HG03175 (cell line): Measurements from ENCODE around the gene XPR1.

Experiments
- ATAC-seq: cut with Tn5 transposase; IDR thresholded peaks from one replicate; pipeline ENCODE4 v1.9.1; 2021; ENCODE audit warnings: mild to moderate bottlenecking, moderate library complexity; ENCODE audit not compliant: unreplicated experiment

The XPR1 gene

GRCh38 chr1:180925471-180926051 is 293.7 kb downstream of the XPR1 start:
- no peak for ATAC-seq

- ATAC-seq: peak; percentile 50
Observed at GRCh38 chr1:180926164-180926981, 294.6 kb downstream of the XPR1 start.

- no peak for ATAC-seq
Observed at GRCh38 chr1:180927348-180927747, 295.5 kb downstream of the XPR1 start.

GRCh38 chr1:180927841-180928240 is 296.0 kb downstream of the XPR1 start:
- ATAC-seq: no peak

GRCh38 chr1:180928331-180929230 is 296.8 kb downstream of the XPR1 start:
- ATAC-seq: no peak

- ATAC-seq: no peak
Observed at GRCh38 chr1:180929389-180929788, 297.6 kb downstream of the XPR1 start.

- no peak for ATAC-seq
Observed at GRCh38 chr1:180930687-180931086, 298.9 kb downstream of the XPR1 start.

GRCh38 chr1:180931529-180931928 is 299.7 kb downstream of the XPR1 start:
- no peak for ATAC-seq

- ATAC-seq: no peak
Observed at GRCh38 chr1:180932378-180932777, 300.6 kb downstream of the XPR1 start.

GRCh38 chr1:180933141-180933540 is 301.3 kb downstream of the XPR1 start:
- no peak for ATAC-seq

- ATAC-seq: no peak
Observed at GRCh38 chr1:180934563-180934962, 302.7 kb downstream of the XPR1 start.

GRCh38 chr1:180935326-180936109 is 303.7 kb downstream of the XPR1 start:
- peak; percentile 42 for ATAC-seq

- no peak for ATAC-seq
Observed at GRCh38 chr1:180936110-180937011, 304.5 kb downstream of the XPR1 start.

GRCh38 chr1:180937012-180937372 is 305.2 kb downstream of the XPR1 start:
- ATAC-seq: no peak

- ATAC-seq: no peak
Observed at GRCh38 chr1:180937624-180938225, 305.9 kb downstream of the XPR1 start.

- no peak for ATAC-seq
Observed at GRCh38 chr1:180939073-180939710, 307.4 kb downstream of the XPR1 start.

- no peak for ATAC-seq
Observed at GRCh38 chr1:180939711-180940103, 307.9 kb downstream of the XPR1 start.
